Breast epithelium (tissue), 3 donors: Measurements from ENCODE around the gene EPHA6.

Experiments used
- POLR2A ChIP-seq: fragments of 450-650 bp; IDR thresholded peaks from one replicate; pipeline ENCODE4 v1.6.1; 2016; ENCODE audit warnings: antibody characterized with exemption, mild to moderate bottlenecking, moderate library complexity
- TF ChIP-seq, protein P1 (sequence below), 3 donors: fragments of 450-650 bp; IDR thresholded peaks; one replicate each; pipeline ENCODE4 v1.5.1; 2016 to 2017; ENCODE audit warnings: antibody characterized with exemption in 3 of 3, mild to moderate bottlenecking in 3 of 3, moderate library complexity in 3 of 3

- TF ChIP-seq, protein P1, sequence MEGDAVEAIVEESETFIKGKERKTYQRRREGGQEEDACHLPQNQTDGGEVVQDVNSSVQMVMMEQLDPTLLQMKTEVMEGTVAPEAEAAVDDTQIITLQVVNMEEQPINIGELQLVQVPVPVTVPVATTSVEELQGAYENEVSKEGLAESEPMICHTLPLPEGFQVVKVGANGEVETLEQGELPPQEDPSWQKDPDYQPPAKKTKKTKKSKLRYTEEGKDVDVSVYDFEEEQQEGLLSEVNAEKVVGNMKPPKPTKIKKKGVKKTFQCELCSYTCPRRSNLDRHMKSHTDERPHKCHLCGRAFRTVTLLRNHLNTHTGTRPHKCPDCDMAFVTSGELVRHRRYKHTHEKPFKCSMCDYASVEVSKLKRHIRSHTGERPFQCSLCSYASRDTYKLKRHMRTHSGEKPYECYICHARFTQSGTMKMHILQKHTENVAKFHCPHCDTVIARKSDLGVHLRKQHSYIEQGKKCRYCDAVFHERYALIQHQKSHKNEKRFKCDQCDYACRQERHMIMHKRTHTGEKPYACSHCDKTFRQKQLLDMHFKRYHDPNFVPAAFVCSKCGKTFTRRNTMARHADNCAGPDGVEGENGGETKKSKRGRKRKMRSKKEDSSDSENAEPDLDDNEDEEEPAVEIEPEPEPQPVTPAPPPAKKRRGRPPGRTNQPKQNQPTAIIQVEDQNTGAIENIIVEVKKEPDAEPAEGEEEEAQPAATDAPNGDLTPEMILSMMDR (IDR thresholded peaks at IDR 0.05): no peak
- no peak for TF ChIP-seq POLR2A
These were observed 536.6 kb downstream of the EPHA6 start for GRCh38 chr3:97350971-97351370.
